Lower lobe of right lung (tissue), 2 donors: ENCODE data around the gene SRPK3. TPM values are rescaled to one million over a fixed set of nuclear protein-coding genes. Genes with fewer than 3 reads are reported as not detected.

Experiments used
- ATAC-seq, 2 donors: fragments of 200-7000 bp; cut with Tn5 transposase; one replicate each; pipeline ENCODE4 v1.9.1; 2020 to 2022; ENCODE audit warnings: mild to moderate bottlenecking in 2 of 2, moderate library complexity in 2 of 2
- DNase-seq: peaks from one replicate; pipeline ENCODE4 v3.0.0-alpha.2; 2020
- H3K27ac ChIP-seq: fragments of 200-600 bp; one replicate; pipeline ENCODE4 v1.8.0; 2022
- H3K27me3 ChIP-seq: fragments of 200-600 bp; one replicate; pipeline ENCODE4 v1.8.0; 2022; ENCODE audit warnings: low read depth
- H3K36me3 ChIP-seq: fragments of 200-600 bp; one replicate; pipeline ENCODE4 v1.8.0; 2022; ENCODE audit warnings: mild to moderate bottlenecking
- H3K4me1 ChIP-seq: fragments of 200-600 bp; one replicate; pipeline ENCODE4 v1.8.0; 2022
- H3K4me3 ChIP-seq: fragments of 200-600 bp; one replicate; pipeline ENCODE4 v1.8.0; 2022; ENCODE audit warnings: mild to moderate bottlenecking
- H3K9me3 ChIP-seq: fragments of 200-600 bp; one replicate; pipeline ENCODE4 v1.8.0; 2022
- CTCF ChIP-seq: fragments of 200-600 bp; IDR thresholded peaks from one replicate; pipeline ENCODE4 v1.8.0; 2022; ENCODE audit warnings: antibody characterized with exemption, mild to moderate bottlenecking
- intact Hi-C: fragments of 100-400 bp; cut with DNase I; formaldehyde crosslinking; loops from one replicate; pipeline ENCODE4 v1.11.0; 2022
- total RNA-seq: library from RNA; stranded (reverse); fragmentation: NEBNext Ultra II Directional; extraction: Animal tissue kit (Norgen Biotek cat#: 25700); gene quantifications from one replicate; pipeline ENCODE4 v1.2.1, GENCODE V29; 2021
- donor health status: DM: no; HTN: yes; CAD: no; lungs with severe emphysema.

The SRPK3 gene
- total RNA-seq, 1 donor from 2014 or later, result not detected

GRCh38 chrX:153791104-153791852, 10.4 kb downstream of the SRPK3 start:
- no peak for ATAC-seq
- no peak overlapping the region for H3K4me3 ChIP-seq
- H3K9me3 ChIP-seq, result no peaks in the 10 kb centered on the region
- peaks cover 15% of the 10 kb centered on the region for H3K4me1 ChIP-seq
- DNase-seq, result no peak
- H3K27ac ChIP-seq, result no peak overlapping the region
- intact Hi-C loops, result no loop called here
- no peak for TF ChIP-seq CTCF
- H3K27me3 ChIP-seq, result no peaks in the 10 kb centered on the region
- H3K36me3 ChIP-seq, result peaks cover 33% of the 10 kb centered on the region

DNA sequence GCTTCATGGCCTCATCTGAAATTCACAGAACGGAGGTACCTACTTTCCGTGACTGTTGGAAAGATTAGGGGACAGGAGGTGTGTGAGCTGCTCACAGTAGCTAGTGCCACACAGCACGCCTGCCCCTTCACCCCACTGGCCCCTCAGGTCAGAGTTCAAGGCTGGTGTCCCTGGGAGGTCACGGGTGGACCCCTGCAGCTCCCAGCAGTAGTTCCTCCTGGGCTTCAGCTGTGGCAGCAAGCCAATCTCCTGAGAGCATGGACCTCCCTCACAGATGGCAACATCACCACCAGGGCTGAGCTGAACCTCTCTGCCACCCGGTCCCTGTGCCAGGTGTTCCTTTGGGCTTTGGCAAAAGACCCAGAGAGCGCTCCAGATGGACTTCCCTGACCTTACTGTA, 11.5 kb downstream of the SRPK3 start:
- DNase-seq (no peak), ATAC-seq (no peak)
- H3K9me3 ChIP-seq, result no peaks in the 10 kb centered on the region
- TF ChIP-seq CTCF, result no peak
- H3K4me1 ChIP-seq, result peaks cover 15% of the 10 kb centered on the region
- H3K27me3 ChIP-seq, result no peaks in the 10 kb centered on the region
- H3K27ac ChIP-seq, result no peak overlapping the region
- H3K4me3 ChIP-seq, result no peak overlapping the region
- peaks cover 30% of the 10 kb centered on the region for H3K36me3 ChIP-seq
- intact Hi-C loops, result no loop called here

- Histone ChIP-seq H3K9me3 (no peaks in the 10 kb centered on the region), H3K27ac (peak overlapping the region; percentile 94), H3K4me1 (peaks cover 15% of the 10 kb centered on the region), H3K27me3 (no peaks in the 10 kb centered on the region), H3K36me3 (peaks cover 30% of the 10 kb centered on the region), H3K4me3 (peak overlapping the region; percentile 75)
- intact Hi-C loops, result no loop called here
- TF ChIP-seq CTCF, result no peak
- ATAC-seq (peak; percentile 8 to 11), DNase-seq (no peak)
Measured at GRCh38 chrX:153793291-153793690, 12.4 kb downstream of the SRPK3 start.

GRCh38 chrX:153794018-153794896, 13.4 kb downstream of the SRPK3 start, which contains the start of the genes IDH3G and SSR4:
IDH3G (minus strand) TSS chrX:153794375; CDS start chrX:153794326, 49 bp downstream.
SSR4 (plus strand) TSS chrX:153794668; CDS start chrX:153794688, 20 bp downstream.
- intact Hi-C loops, result no loop called here
- DNase-seq (peak; percentile 94), ATAC-seq (peak; percentile 97 to 98)
- H3K4me3 ChIP-seq, result peak within 1 kb of the TSS; percentile 75
- no peaks in the 10 kb centered on the region for H3K27me3 ChIP-seq
- peaks cover 26% of the 10 kb centered on the region for H3K36me3 ChIP-seq
- H3K27ac ChIP-seq, result peak within 1 kb of the TSS; percentile 94
- peaks cover 15% of the 10 kb centered on the region for H3K4me1 ChIP-seq
- no peaks in the 10 kb centered on the region for H3K9me3 ChIP-seq
- no peak for TF ChIP-seq CTCF

GRCh38 chrX:153794897-153795816, 14.3 kb downstream of the SRPK3 start:
- DNase-seq (peak; percentile 50), ATAC-seq (peak; percentile 1 to 14)
- H3K27me3 ChIP-seq, result no peaks in the 10 kb centered on the region
- H3K36me3 ChIP-seq, result peaks cover 18% of the 10 kb centered on the region
- TF ChIP-seq CTCF, result no peak
- H3K9me3 ChIP-seq, result no peaks in the 10 kb centered on the region
- H3K4me1 ChIP-seq, result peaks cover 15% of the 10 kb centered on the region
- intact Hi-C loops, result no loop called here
- H3K27ac ChIP-seq, result peak overlapping the region; percentile 94
- peak overlapping the region; percentile 75 for H3K4me3 ChIP-seq
